ENCODE data around the gene PRPF18. TPM values are rescaled to one million over a fixed set of nuclear protein-coding genes. Genes with fewer than 3 reads are reported as not detected.

PRPF18 gene
- total RNA-seq, 1 experiment from 2014 or later, result 21.3 TPM

- CTCF ChIA-PET, result no interaction called here
- intact Hi-C loops (cut with micrococcal nuclease; ENCODE audit: unreplicated experiment), result no loop called here
- no peak for TF ChIP-seq CTCF (IDR thresholded peaks at IDR 0.05; ENCODE audit: unreplicated experiment)
- no TSS peak for BruUV-seq (replicated peaks)
- H3K9me3 Mint-ChIP-seq (ENCODE audit: low read depth, unreplicated experiment), result no peaks in the 10 kb centered on the region
- DNase-seq, result no peak
- no peak overlapping the region for H3K4me3 Mint-ChIP-seq (ENCODE audit: low read depth, unreplicated experiment)
- no peak overlapping the region for H3K27ac Mint-ChIP-seq (ENCODE audit: unreplicated experiment)
- H3K27me3 Mint-ChIP-seq (ENCODE audit: unreplicated experiment), result no peaks in the 10 kb centered on the region
- H3K36me3 Mint-ChIP-seq (ENCODE audit: insufficient read depth, unreplicated experiment), result no peaks in the 10 kb centered on the region
- peaks cover 8% of the 10 kb centered on the region for H3K4me1 Mint-ChIP-seq (ENCODE audit: low read depth, unreplicated experiment)
Measured at GRCh38 chr10:13632884-13633440, 46.2 kb downstream of the PRPF18 start.

- Mint-ChIP-seq H3K27ac (ENCODE audit: unreplicated experiment) (no peak overlapping the region), H3K4me3 (ENCODE audit: low read depth, unreplicated experiment) (no peak overlapping the region), H3K36me3 (ENCODE audit: insufficient read depth, unreplicated experiment) (no peaks in the 10 kb centered on the region), H3K9me3 (ENCODE audit: low read depth, unreplicated experiment) (no peaks in the 10 kb centered on the region), H3K4me1 (ENCODE audit: low read depth, unreplicated experiment) (peaks cover 5% of the 10 kb centered on the region), H3K27me3 (ENCODE audit: unreplicated experiment) (no peaks in the 10 kb centered on the region)
- no peak for TF ChIP-seq CTCF (IDR thresholded peaks at IDR 0.05; ENCODE audit: unreplicated experiment)
- no peak for DNase-seq
- CTCF ChIA-PET, result no interaction called here
- intact Hi-C loops (cut with micrococcal nuclease; ENCODE audit: unreplicated experiment), result no loop called here
- no TSS peak for BruUV-seq (replicated peaks)
Measured at GRCh38 chr10:13633689-13634088, 46.9 kb downstream of the PRPF18 start.

- intact Hi-C loops (cut with micrococcal nuclease; ENCODE audit: unreplicated experiment), result no loop called here
- Mint-ChIP-seq H3K27ac (ENCODE audit: unreplicated experiment) (no peak overlapping the region), H3K4me3 (ENCODE audit: low read depth, unreplicated experiment) (no peak overlapping the region), H3K4me1 (ENCODE audit: low read depth, unreplicated experiment) (no peaks in the 10 kb centered on the region), H3K27me3 (ENCODE audit: unreplicated experiment) (no peaks in the 10 kb centered on the region), H3K9me3 (ENCODE audit: low read depth, unreplicated experiment) (no peaks in the 10 kb centered on the region), H3K36me3 (ENCODE audit: insufficient read depth, unreplicated experiment) (no peaks in the 10 kb centered on the region)
- no TSS peak for BruUV-seq (replicated peaks)
- no peak for TF ChIP-seq CTCF (IDR thresholded peaks at IDR 0.05; ENCODE audit: unreplicated experiment)
- CTCF ChIA-PET, result no interaction called here
- DNase-seq, result no peak
Measured at GRCh38 chr10:13634207-13634606, 47.4 kb downstream of the PRPF18 start.

GRCh38 chr10:13636776-13637175, 50.0 kb downstream of the PRPF18 start:
- Mint-ChIP-seq H3K4me3 (ENCODE audit: low read depth, unreplicated experiment) (no peak overlapping the region), H3K27me3 (ENCODE audit: unreplicated experiment) (no peaks in the 10 kb centered on the region), H3K4me1 (ENCODE audit: low read depth, unreplicated experiment) (no peaks in the 10 kb centered on the region), H3K36me3 (ENCODE audit: insufficient read depth, unreplicated experiment) (no peaks in the 10 kb centered on the region), H3K27ac (ENCODE audit: unreplicated experiment) (no peak overlapping the region), H3K9me3 (ENCODE audit: low read depth, unreplicated experiment) (peaks cover 5% of the 10 kb centered on the region)
- no peak for DNase-seq
- intact Hi-C loops (cut with micrococcal nuclease; ENCODE audit: unreplicated experiment), result no loop called here
- BruUV-seq (replicated peaks), result no TSS peak
- no peak for TF ChIP-seq CTCF (IDR thresholded peaks at IDR 0.05; ENCODE audit: unreplicated experiment)
- CTCF ChIA-PET, result no interaction called here

Data from Calu3 (cell line).